Dermis microvascular lymphatic vessel endothelial cell (primary cell): ENCODE results near the gene GLOD5. TPM values are rescaled to one million over a fixed set of nuclear protein-coding genes. Genes with fewer than 3 reads are reported as not detected.

Experiments used
- DNase-seq, 2 donors: peaks; one replicate each; pipeline versions ENCODE4 v3.0.0 to v3.0.0-alpha.2; 2010; ENCODE audit warnings: low read depth in 2 of 2
- total RNA-seq: library from RNA; depleted of rRNA; stranded (reverse); fragments of >200 nt; gene quantifications from 2 replicates; pipeline ENCODE4 v1.2.1, GENCODE V29; 2014

Gene GLOD5
- total RNA-seq = not detected in 2 replicates

GRCh38 chrX:48761674-48762471 lies at the start of gene GLOD5:
Gene GLOD5, plus strand, starts transcription at chrX:48761747. Its CDS starts 44 bp downstream, at chrX:48761791.
- peak; percentile 25 to 31 for DNase-seq

- DNase-seq = no peak
These were observed 49.5 kb upstream of the GLOD5 start for GRCh38 chrX:48711929-48712505.

- DNase-seq = no peak
These were observed 47.7 kb upstream of the GLOD5 start for GRCh38 chrX:48713847-48714246.

GRCh38 chrX:48714573-48714972 lies 47.0 kb upstream of the GLOD5 start:
- DNase-seq = no peak

- no peak for DNase-seq
These were observed 46.5 kb upstream of the GLOD5 start for GRCh38 chrX:48715072-48715471.

- DNase-seq = no peak
These were observed 45.6 kb upstream of the GLOD5 start for GRCh38 chrX:48715876-48716502.

- DNase-seq = no peak
These were observed 41.6 kb upstream of the GLOD5 start for GRCh38 chrX:48719958-48720357.

- no peak for DNase-seq
These were observed 40.8 kb upstream of the GLOD5 start for GRCh38 chrX:48720577-48721250.

GRCh38 chrX:48721916-48722315 lies 39.6 kb upstream of the GLOD5 start:
- no peak for DNase-seq

GRCh38 chrX:48726596-48726995 lies 35.0 kb upstream of the GLOD5 start:
- no peak for DNase-seq

GRCh38 chrX:48728653-48729052 lies 32.9 kb upstream of the GLOD5 start:
- DNase-seq = no peak

GRCh38 chrX:48736303-48736702 lies 25.2 kb upstream of the GLOD5 start:
- DNase-seq = no peak

- DNase-seq = no peak
These were observed 24.7 kb upstream of the GLOD5 start for GRCh38 chrX:48736878-48737212.

- DNase-seq = peak; percentile 97
These were observed 24.2 kb upstream of the GLOD5 start for GRCh38 chrX:48737213-48737938.

- DNase-seq = no peak
These were observed 23.6 kb upstream of the GLOD5 start for GRCh38 chrX:48737940-48738339.

- DNase-seq = no peak
These were observed 19.7 kb upstream of the GLOD5 start for GRCh38 chrX:48741834-48742233.

- DNase-seq = no peak
These were observed 16.3 kb upstream of the GLOD5 start for GRCh38 chrX:48745222-48745621.

- DNase-seq = no peak
These were observed 14.0 kb upstream of the GLOD5 start for GRCh38 chrX:48747415-48748016.

- no peak for DNase-seq
These were observed 12.4 kb upstream of the GLOD5 start for GRCh38 chrX:48749182-48749581.

GRCh38 chrX:48751343-48751742 lies 10.2 kb upstream of the GLOD5 start:
- no peak for DNase-seq

GRCh38 chrX:48752498-48752897 lies 9.0 kb upstream of the GLOD5 start:
- DNase-seq = no peak
